ENCODE measurements around the gene RAI1.
"Not testable (repeated sequence)": the region's sequence is repeated elsewhere in the genome, so short reads cannot be mapped to it uniquely, and the experiment has no call there.

The RAI1 gene, protein sequence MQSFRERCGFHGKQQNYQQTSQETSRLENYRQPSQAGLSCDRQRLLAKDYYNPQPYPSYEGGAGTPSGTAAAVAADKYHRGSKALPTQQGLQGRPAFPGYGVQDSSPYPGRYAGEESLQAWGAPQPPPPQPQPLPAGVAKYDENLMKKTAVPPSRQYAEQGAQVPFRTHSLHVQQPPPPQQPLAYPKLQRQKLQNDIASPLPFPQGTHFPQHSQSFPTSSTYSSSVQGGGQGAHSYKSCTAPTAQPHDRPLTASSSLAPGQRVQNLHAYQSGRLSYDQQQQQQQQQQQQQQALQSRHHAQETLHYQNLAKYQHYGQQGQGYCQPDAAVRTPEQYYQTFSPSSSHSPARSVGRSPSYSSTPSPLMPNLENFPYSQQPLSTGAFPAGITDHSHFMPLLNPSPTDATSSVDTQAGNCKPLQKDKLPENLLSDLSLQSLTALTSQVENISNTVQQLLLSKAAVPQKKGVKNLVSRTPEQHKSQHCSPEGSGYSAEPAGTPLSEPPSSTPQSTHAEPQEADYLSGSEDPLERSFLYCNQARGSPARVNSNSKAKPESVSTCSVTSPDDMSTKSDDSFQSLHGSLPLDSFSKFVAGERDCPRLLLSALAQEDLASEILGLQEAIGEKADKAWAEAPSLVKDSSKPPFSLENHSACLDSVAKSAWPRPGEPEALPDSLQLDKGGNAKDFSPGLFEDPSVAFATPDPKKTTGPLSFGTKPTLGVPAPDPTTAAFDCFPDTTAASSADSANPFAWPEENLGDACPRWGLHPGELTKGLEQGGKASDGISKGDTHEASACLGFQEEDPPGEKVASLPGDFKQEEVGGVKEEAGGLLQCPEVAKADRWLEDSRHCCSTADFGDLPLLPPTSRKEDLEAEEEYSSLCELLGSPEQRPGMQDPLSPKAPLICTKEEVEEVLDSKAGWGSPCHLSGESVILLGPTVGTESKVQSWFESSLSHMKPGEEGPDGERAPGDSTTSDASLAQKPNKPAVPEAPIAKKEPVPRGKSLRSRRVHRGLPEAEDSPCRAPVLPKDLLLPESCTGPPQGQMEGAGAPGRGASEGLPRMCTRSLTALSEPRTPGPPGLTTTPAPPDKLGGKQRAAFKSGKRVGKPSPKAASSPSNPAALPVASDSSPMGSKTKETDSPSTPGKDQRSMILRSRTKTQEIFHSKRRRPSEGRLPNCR (N-terminal part only)

DNA sequence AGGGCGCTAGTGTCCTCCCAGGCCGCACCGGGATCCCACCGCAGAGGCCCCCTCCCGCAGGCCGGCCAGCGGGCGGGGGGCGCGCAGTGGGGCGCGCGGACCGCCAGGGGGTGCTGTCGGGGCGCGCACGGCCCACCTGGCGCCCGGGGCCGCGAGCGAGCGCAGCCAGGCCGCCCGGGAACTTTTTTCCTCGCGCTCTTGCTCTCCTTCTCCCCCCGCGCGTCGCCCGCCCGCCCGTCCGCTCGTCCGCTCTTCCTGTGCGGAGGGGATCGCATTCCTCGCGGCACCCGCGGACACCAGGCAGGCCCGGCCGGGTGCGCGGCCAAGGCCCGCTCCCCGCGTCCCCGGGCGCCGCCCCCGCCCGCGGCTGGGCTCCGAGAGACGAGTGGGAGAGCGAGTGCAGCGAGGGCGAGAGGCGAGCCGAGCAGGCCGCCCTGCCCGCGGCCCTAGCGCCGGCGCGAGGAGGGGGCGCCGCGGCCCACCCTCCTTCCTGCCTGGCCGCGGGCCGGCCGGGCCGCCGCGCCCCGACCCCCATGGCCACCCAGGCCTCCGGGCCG is at the start of gene RAI1:
Gene RAI1 (plus strand): TSS at position 272 of the 557 bp plus-strand sequence. CDS start 111,491 bp downstream, outside the sequence.
- DNase-seq = peak; percentile 91

DNA sequence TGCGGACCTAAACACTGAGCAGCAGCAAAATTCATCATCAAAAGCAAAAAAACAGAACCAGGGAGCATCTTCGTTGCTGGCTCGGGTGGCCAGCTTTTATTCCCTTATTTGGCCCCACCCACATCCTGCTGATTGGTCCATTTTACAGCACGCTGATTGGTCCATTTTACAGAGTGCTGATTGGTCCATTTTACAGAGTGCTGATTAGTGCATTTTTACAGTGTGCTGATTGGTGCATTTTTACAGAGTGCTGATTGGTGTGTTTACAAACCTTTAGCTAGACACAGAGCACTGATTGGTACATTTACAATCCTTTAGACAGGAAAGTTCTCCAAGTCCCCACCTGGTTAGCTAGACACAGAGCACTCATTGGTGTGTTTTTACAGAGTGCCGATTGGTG is 48.6 kb upstream of the RAI1 start:
- DNase-seq = not testable (repeated sequence)

DNA sequence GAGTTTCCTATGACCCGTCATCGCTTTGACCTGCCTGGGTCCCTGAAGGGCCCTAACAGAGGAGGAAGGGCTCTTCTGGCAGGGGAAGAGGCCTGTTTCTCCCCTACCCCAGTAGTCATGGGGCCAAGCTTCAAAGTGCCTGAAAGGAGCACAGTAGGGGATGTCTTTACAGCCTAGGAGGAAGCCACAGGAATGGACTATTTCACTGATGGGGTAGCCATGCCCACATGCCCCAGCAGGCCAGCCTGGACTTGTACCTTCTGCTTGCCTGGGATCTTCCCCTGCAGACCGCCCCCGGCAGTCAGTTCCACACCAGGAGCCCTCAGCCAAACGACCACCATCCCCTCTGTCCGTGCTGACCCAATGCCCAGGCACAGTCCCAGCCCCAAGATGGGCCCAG is 47.9 kb upstream of the RAI1 start:
- DNase-seq = no peak

DNA sequence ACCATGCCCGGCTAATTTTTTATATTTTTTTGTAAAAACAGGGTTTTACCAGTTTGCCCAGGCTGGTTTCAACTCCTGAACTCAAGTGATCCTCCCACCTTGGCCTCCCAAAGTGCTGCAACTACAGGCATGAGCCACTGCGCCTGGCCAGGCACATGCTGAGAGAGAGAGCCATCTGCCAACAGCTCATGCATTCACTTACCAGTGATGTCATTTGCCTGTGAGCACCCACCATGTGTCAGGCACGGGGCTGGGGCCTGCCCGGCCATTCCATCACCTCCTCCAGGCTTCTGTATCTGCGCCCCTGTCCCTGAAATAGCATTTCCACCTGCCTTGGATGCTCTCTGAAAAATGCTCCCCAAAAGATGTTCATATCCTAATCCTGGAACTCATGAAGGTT is 46.1 kb upstream of the RAI1 start:
- DNase-seq = no peak

DNA sequence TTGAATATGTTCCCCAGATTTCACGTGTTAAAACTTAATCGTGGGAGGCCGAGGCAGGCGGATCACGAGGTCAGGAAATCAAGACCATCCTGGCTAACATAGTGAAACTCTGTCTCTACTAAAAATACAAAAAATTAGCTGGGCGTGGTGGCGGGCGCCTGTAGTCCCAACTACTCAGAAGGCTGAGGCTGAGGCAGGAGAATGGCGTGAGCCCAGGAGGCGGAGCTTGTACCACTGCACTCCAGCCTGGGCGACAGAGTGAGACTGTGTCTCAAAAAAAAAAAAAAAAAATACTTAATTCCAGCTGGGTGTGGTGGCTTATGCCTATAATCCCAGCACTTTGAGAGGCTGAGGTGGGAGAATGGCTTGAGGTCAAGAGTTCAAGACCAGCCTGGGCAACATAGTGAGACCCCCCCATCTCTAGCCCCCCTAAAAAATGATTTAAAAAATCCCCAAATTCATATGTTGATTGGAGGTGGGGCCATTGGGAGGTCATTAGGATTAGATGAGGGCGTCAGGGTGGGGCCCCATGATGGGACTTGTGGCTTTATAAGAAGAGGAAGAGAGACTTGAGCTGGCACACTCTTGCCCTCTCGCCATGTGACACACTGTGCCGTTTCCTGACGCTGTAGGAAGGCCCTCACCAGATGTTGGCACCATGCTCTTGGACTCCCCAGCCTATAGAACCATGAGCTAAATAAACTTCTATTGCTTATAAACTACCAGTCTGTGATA is 45.6 kb upstream of the RAI1 start:
- DNase-seq = not testable (repeated sequence)

DNA sequence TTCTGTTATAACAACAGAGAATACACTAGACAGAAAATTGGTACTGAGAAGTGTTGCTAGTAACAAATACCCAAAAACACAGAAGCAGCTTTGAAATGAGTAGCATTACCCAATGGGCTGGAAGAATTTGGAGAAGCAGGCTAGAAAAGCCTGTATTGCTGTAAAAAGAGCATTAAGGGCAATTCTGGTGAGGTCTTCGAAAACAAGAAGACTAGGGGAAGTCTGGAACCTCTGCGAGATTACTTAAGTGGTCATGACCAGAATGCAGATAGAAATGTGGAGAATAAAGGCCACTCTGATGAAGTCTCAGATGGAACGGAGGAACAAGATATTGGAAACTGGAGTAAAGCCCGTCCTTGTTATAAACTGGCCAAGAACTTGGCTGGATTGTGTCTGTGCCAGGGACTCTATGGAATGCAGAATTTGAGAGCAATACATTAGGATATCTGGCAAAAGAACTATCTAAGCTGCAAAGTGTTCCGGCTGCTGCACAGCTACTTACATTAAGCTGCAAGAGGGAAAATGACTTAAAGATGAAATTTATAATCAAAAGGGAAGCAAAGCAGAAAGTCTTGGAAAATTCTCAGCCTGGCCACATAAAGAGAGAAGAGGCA is 44.9 kb upstream of the RAI1 start:
- DNase-seq = no peak

DNA sequence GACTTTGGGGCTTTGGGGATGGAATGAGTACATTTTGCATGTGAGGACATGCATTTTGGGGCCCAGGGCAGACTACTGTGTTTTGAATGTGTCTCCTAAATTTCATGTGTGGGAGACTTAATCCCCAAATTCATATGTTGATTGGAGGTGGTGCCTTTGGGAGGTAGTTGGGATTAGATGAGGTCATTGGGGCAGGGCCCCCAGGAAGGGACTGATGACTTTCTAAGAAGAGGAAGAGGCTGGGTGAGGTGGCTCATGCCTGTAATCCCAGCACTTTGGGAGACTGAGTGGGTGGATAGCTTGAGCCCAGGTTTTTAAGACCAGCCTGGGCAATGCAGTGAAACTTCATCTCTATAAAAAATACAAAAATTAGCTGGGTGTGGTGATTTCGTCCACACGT is 42.8 kb upstream of the RAI1 start:
- no peak for DNase-seq

DNA sequence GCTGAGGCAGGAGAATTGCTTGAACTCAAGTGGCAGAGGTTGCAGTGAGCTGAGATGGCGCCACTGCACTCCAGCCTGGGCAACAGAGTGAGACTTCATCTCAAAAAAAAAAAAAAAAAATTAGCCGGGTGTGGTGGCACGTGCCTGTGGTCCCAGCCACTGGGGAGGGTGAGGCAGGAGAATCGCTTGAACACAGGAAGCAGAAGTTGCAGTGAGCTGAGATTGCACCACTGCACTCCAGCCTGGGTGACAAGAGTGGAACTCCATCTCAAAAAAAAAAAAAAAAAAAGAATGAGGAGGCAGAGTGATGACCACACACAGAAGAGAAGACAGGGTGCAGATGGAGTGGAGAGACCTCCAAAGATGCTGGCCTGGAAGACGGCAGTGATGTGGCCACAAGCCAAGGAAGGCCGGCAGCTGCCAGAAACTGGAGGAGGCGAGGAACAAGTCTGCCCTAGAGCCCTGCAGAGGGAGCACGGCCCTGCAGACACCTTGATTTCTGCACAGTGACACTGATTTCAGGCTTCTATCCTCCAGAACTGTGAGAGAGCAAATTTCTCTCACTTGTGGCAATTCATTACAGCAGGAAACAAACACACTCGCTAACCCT is 41.5 kb upstream of the RAI1 start:
- DNase-seq = not testable (repeated sequence)

DNA sequence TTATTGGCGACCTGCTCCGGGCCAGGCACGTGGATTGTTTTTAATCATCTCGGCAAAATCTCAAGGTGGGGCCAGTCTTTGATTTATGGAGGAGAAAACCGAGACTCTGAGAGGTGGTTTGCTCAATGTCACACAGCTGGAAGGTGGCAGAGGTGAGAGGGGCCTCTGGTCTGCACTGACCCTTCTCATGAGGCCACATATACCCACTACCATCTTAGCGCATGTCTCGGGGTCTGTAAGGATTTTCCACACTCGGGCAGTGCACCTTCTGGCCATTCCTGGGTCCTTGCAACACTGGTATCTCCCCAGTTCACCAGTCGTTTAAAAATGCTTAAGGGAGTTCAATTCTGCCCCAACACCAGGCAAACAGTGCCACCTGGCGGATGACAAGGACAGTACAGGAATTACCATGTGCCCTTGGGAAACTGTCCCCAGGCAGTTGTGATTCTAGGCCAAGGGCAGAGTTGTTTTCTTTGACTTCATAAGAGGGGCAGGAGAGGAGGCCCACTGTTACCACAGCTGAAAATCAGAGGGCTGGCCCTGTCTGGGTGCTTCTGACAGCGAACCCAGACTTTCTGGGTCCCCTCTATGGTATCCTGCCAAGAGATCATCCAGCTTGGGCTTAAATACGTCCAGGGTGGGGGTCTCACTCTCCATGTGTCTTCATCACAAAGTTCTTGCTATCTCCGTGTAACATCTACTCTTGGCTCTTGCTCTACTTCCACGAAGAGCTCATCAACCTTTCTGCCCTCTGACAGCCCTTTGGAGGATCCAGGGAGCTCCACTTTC is 39.4 kb upstream of the RAI1 start:
- peak; percentile 84 for DNase-seq

DNA sequence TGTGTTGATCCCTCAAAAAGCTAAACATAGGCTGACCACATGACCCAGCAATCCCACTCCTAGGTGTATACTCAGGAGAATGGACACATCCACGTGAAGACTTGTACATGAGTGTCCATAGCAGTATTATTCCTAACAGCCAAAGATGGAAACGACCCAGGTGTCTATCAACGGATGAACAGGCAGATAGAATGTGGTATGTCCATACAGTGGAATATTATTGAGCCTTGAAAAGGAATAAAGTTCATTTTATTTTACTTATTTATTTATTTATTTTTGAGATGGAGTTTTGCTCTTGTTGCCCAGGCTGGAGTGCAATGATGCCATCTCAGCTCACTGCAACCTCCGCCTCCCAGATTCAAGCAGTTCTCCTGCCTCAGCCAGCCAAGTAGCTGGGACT is 36.1 kb upstream of the RAI1 start:
- not testable (repeated sequence) for DNase-seq

DNA sequence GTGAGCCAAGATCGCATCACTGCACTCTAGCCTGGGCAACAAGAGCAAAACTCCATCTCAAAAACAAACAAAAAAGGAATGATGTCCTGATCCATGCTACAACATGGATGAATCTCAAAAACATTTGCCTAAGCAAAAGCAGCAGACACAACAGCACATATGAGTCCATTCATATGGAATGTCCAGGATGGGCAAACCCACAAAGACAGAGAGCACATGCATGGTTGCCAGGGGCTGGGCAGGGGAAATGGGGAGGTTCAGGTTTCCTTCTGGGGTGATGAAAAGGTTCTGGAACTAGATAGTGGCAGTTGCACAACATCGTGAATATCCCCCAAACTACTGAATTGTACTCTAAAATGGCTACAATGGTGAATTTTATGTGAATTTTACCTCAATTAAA is 35.3 kb upstream of the RAI1 start:
- DNase-seq = no peak

DNA sequence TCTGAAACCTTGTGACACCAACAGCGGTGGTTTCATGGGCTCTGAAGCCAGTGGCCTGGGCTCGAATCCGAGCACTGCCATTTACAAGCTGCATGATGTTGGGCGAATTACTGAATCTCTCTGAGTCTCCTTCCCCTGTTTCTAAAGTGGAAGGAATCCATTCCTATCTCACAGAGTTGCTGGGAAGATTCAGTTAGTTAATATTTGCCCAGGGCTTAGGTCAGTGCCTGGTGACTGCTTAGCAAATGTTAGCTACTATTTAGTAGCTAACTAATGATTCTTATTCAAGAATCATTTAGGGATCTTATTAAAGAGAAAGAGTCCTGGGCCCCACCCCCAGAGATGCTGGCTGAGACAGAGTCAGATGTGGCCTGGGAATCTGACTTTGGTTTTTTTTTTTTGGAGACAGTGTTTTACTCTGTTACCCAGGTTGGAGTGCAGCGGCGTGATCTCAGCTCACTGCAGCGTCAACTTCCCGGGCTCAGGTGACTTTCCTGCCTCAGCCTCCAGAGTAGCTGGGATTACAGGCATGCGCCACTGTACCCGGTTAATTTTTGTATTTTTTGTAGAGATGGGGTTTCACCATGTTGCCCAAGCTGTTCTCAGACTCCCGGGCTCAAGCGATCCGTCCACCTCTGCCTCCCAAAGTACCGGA is 33.6 kb upstream of the RAI1 start:
- DNase-seq = peak; percentile 26

DNA sequence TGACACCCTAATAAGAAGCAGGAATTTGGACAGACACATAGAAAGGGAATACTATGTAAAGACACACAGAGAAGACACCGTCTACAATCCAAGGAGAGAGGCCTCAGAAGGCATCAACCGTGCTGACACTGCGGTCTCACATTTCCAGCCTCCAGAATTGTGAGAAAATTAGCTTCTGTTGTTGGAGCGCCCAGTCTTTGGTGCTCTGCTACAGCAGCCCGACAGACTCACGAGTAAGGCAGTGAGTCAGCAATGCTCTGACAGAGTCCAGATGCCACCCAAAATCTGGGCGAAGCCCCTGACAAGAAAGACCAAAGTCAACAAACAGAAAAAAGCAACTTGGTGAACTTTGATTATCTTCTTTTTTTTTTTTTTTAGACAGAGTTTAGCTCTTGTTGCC is 32.5 kb upstream of the RAI1 start:
- DNase-seq = no peak

DNA sequence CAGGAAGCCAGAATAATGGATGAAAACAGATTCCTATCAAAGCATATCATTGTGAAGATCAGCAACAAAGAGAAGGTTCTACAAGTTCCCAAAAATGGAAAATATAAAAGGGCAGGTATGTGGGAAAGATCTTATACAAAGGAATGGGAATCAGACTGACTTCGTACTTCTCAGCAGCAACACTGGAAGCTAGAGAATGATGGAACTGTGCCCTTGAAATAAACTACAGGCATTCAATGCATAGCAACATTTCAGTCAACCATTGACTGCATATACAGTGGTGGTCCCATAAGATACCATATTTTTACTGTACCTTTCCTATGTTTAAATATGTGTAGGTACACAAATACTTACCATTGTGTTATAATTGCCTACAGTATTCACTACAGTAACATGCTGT is 30.3 kb upstream of the RAI1 start:
- no peak for DNase-seq

DNA sequence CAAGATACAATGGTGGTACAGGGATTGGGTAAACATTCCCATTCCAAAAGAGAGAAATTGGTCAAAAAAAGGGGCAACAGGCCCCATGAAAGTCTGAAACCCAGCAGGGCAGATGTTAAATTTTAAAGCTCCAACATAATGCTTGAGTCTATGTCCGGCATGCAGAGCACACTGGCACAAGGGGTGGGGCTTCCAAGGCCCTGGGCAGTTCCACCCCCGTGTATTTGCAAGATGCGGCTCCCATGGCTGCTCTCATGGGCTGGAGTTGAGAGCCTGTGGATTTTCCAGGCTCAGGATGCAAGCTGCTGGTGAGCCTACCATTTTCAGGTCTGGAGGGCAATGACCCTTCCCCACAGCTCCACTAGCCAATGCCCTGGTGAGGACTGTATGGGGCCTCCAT is 27.9 kb upstream of the RAI1 start:
- DNase-seq = no peak

DNA sequence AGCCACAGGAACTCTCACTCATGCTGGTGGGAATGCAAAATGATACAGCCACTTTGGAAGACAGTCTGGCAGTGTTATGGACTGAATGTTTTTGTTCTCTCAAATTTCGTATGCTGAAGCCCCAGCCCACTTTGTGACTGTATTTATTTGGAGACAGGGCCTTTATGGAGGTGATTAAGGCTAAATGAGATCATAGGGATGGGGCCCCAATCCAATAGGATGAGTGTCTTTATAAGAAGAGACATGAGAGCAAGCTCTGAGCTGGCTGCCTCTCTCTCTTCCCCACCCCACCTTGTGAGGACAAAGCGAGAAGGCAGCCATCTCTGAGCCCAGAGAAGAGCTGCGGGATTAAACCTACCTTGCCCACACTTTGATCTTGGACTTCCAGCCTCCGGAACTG is 21.9 kb upstream of the RAI1 start:
- no peak for DNase-seq

DNA sequence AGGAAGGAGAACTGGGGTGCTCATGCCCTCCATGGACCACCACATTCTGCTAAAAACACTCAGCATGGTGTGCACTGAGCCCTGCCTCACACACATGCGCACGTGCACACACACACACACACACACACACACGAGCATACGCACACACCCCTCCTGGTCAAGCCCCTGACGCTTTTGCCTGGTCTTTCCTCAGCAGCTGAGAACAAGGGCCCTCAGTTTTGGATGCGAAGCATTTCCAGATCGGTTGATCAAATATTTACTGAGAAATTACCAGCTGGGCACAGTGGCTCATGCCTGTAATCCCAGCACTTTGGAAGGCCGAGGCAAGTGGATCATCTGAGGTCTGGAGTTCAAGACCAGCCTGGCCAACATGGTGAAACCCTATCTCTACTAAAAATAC is 20.1 kb upstream of the RAI1 start:
- DNase-seq = no peak

DNA sequence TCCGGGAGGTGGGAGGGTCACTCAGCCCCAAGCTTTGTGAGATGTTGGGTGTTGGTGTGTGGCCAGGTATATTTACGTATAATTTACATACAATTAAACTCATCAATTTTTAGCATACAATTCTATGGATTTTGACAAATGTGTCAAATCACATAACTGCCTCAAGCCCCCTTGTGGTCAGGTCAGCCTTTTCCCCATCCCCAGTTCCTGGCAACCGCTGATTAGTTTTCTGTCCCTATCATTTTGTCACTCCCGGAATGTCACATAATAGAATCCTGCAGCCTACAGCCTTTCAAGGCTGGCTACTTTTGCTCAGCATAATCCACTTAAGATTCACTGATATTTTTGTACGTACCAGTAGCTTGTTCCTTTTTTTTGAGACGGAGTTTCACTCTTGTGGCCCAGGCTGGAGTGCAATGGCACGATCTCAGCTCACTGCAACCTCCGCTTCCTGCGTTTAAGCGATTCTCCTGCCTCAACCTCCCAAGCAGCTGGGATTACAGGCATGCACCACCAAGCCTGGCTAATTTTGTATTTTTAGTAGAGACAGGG is 19.3 kb upstream of the RAI1 start:
- peak; percentile 7 for DNase-seq

DNA sequence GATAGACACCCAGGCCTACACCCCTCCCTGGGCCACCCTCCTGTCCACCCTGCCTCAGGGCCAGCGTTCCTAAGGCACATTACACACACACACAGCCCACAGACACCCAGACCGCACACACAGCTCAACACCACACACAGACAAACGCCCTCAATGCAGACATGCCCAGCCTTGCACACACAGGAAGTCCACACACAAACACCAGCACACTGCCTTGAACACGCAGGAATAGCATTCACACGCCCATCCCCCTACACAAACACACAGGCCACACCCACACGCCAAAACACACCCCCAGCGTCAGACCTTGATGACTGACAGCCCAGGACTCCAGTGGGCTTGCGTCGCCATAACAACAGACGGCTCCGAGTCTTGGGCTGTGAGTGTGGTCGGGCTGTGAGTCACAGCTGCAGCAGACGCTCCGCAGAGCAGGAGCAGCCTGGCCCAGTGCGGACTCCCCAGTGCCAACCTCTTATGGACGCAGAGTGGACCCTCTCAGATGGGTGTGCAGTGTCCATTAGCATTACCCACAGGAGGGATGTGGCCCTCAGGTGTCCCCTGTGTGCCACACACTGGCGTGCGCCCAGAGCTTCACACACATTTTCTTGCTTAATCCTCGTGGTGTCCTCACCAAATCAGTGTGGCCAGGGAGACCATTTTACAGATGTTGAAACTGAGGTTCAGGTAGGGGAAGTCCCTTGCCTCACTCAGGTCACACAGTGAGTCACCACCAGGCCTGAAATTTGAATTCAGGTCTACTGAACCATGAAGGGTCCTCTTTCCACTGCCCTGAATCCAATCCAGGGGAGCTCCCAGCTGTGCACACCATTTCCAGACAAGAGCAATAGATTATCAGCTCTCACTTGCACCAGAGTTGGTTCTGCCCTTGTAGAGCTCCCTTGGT is 17.8 kb upstream of the RAI1 start:
- DNase-seq = peak; percentile 42
